ENCODE data around the gene HAT1.

Gene HAT1

GRCh38 chr2:171921970-171922229 lies 361 bp upstream of the HAT1 start:
- no peak for DNase-seq

GRCh38 chr2:171923206-171923605 lies 945 bp downstream of the HAT1 start:
- peak; percentile 45 for DNase-seq

GRCh38 chr2:171924170-171924942 lies 2.1 kb downstream of the HAT1 start:
- peak; percentile 57 for DNase-seq

GRCh38 chr2:171930385-171930784 lies 8.1 kb downstream of the HAT1 start:
- DNase-seq: no peak

GRCh38 chr2:171939058-171939742 lies 16.9 kb downstream of the HAT1 start:
- DNase-seq: no peak

- peak; percentile 77 for DNase-seq
Measured at GRCh38 chr2:171939743-171940071, 17.4 kb downstream of the HAT1 start.

- DNase-seq: no peak
Measured at GRCh38 chr2:171941316-171941699, 19.0 kb downstream of the HAT1 start.

- DNase-seq: no peak
Measured at GRCh38 chr2:171943869-171944268, 21.6 kb downstream of the HAT1 start.

- no peak for DNase-seq
Measured at GRCh38 chr2:171952276-171952675, 30.0 kb downstream of the HAT1 start.

GRCh38 chr2:171952748-171953147 lies 30.5 kb downstream of the HAT1 start:
- DNase-seq: no peak

GRCh38 chr2:171956135-171956825 lies 34.0 kb downstream of the HAT1 start:
- DNase-seq: peak; percentile 97

- DNase-seq: peak; percentile 70
Measured at GRCh38 chr2:171957061-171957460, 34.8 kb downstream of the HAT1 start.

- peak; percentile 93 for DNase-seq
Measured at GRCh38 chr2:171958475-171958874, 36.2 kb downstream of the HAT1 start.

GRCh38 chr2:171959998-171960397 lies 37.7 kb downstream of the HAT1 start:
- no peak for DNase-seq

- no peak for DNase-seq
Measured at GRCh38 chr2:171960570-171960969, 38.3 kb downstream of the HAT1 start.

GRCh38 chr2:171963198-171963597 lies 40.9 kb downstream of the HAT1 start:
- DNase-seq: no peak

GRCh38 chr2:171964308-171964707 lies 42.0 kb downstream of the HAT1 start:
- DNase-seq: no peak

- no peak for DNase-seq
Measured at GRCh38 chr2:171965238-171965637, 43.0 kb downstream of the HAT1 start.

GRCh38 chr2:171965661-171966060 lies 43.4 kb downstream of the HAT1 start:
- no peak for DNase-seq

- no peak for DNase-seq
Measured at GRCh38 chr2:171966235-171966634, 44.0 kb downstream of the HAT1 start.

- DNase-seq: no peak
Measured at GRCh38 chr2:171966688-171967087, 44.4 kb downstream of the HAT1 start.

- DNase-seq: no peak
Measured at GRCh38 chr2:171968509-171968908, 46.2 kb downstream of the HAT1 start.

- DNase-seq: no peak
Measured at GRCh38 chr2:171972329-171972982, 50.2 kb downstream of the HAT1 start.

- DNase-seq: no peak
Measured at GRCh38 chr2:171979103-171979502, 56.8 kb downstream of the HAT1 start.

All from MV-4-11 (cell line).